Upper lobe of left lung (tissue), 4 donors: ENCODE results near the gene SYNPR.

Source experiments
- CTCF ChIP-seq, 6 experiments: fragments of 450-650 bp in 4 of 6; fragments of 200-600 bp in 2 of 6; sonication (generic) in 2 of 6; IDR thresholded peaks; one replicate each; pipeline ENCODE4 v1.5.1; 2016 to 2019; ENCODE audit warnings: antibody characterized with exemption in 6 of 6
- EP300 ChIP-seq, 4 donors: sonication (generic); formaldehyde crosslinking; IDR thresholded peaks; one replicate each; pipeline ENCODE4 v1.5.1; 2017; ENCODE audit warnings: antibody characterized with exemption in 4 of 4, control low read depth in 2 of 4
- POLR2A ChIP-seq, 4 donors: fragments of 450-650 bp; IDR thresholded peaks; one replicate each; pipeline ENCODE4 v1.5.1; 2016 to 2017; ENCODE audit warnings: antibody characterized with exemption in 4 of 4, mild to moderate bottlenecking in 2 of 4
- POLR2AphosphoS5 ChIP-seq, 2 donors: sonication (generic); formaldehyde crosslinking; IDR thresholded peaks; one replicate each; pipeline ENCODE4 v1.5.1; 2017; ENCODE audit warnings: antibody characterized with exemption in 2 of 2

GRCh38 chr3:63414607-63415006 is 136.5 kb downstream of the SYNPR start:
- TF ChIP-seq POLR2A (IDR thresholded peaks at IDR 0.05) = no peak
- TF ChIP-seq CTCF (IDR thresholded peaks at IDR 0.05) = no peak
- TF ChIP-seq POLR2AphosphoS5 (IDR thresholded peaks at IDR 0.05) = no peak
- TF ChIP-seq EP300 (IDR thresholded peaks at IDR 0.05) = no peak
